Stimulated activated CD4-positive, alpha-beta T cell treated with anti-CD3 and anti-CD28 coated beads, TNF-alpha, amount 100 ng/mL, for 1 hour (primary cell): Measurements from ENCODE around the gene PBXIP1.

ENCODE experiments used
- DNase-seq, 3 donors: peaks; one replicate each; pipeline ENCODE4 v3.0.0-alpha.2; 2020; ENCODE audit warnings: low read depth in 3 of 3, low spot score in 1 of 3

PBXIP1 gene

DNA sequence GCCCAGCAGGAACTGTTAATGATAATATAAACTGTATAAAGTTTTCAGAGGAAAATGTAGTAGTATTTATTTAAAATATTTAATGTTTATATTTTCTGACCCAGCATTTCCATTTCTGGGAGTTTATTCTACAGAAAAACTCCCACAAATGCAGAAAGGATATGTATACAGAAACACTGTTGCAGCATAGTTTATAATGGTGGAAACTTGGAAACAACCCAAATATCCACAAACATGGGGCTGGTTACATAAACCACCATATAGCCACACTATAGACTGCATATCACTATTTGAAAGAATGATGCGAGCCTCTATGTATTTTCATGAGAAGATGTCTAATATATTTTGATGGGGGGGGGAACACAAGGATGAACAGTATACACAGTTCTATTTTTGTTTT, 54.3 kb downstream of the PBXIP1 start:
- DNase-seq: no peak

DNA sequence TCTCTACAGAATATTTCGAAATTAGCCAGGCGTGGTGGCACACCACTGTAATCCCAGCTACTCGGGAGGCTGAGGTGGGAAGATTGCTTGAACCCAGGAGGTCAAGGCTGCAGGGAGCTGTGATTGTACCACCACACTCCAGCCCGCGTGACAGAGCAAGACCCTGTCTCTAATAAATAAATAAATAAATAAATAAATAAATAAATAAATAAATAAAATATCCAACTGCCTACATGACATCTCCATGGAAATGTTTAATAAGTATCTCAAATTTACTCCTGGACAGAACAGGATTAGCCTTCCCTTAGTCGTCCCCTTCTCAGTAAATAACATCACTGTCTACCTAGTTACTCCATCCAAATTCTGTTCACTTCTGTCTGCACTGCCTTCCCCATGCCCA, 56.9 kb downstream of the PBXIP1 start:
- DNase-seq: no peak

DNA sequence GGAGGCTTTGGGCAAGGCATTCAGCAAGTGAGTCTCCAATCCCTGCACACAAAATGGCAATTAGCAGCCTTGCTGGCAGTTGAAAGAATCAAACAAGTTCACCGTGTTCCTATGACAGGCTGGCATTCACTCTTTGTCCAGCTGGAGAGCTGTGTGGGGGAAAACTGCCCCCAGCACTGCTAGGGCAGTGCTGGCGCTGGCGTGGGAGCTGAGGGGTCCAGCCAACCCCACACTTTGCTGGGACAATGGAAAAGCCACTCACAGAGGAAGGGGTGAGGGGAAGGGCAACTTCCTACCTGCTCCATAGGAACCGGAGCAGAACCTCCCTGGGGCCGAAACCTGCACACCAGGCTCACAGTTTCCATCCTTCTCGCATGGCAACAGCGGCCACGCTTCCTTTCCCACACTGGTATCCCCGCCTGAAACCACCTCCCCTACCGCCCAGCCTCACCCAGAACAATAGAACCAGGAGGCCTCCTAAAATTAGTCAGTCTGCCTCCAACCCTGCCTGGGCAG, 59.1 kb downstream of the PBXIP1 start:
- DNase-seq: no peak

DNA sequence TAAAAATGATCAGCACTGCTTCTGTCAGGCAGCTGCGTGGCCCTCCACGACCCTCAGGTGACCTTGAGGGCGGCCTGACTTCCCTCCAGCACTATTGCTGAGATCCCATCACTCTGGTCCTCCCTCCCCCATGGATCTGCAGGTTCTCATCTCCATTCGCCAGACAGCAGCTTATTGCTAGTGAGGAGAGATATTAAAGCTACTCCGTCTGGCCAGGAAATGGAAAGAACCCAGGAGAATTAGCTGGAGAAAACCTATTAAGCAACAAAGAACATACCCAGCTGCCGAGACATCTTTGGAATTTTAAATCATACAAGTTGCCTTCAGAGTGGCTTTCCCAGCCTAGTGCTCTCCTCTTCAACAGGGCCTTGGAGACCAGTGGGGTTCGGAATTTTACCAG, 60.1 kb downstream of the PBXIP1 start:
- no peak for DNase-seq
